ENCODE measurements around the gene SLC4A1.

GRCh38 chr17:44272954-44273353 lies 5.0 kb upstream of the SLC4A1 start:
- TF ChIP-seq REST (IDR thresholded peaks at IDR 0.05) (no peak), CTCF (IDR thresholded peaks at IDR 0.05; ENCODE audit: low read depth, low read length, missing input control) (no peak), NR2F2 (IDR thresholded peaks at IDR 0.05) (no peak), MAX (IDR thresholded peaks at IDR 0.05) (no peak)

Data from liver (tissue), 3 donors.